OCI-LY7 (cell line): Measurements from ENCODE around the gene NTM.

ENCODE experiments used
- CTCF ChIP-seq: fragments of 200-600 bp; sonication (generic); conservative IDR thresholded peaks from 2 replicates; pipeline ENCODE4 v1.5.1; 2014; ENCODE audit warnings: mild to moderate bottlenecking, antibody characterized with exemption, low read length, moderate library complexity, mixed read lengths
- EZH2phosphoT487 ChIP-seq: fragments of 200-600 bp; sonication (generic); IDR thresholded peaks from 2 replicates; pipeline ENCODE4 v1.6.1; 2018; ENCODE audit warnings: low read depth, borderline replicate concordance, mild to moderate bottlenecking, mixed run types, antibody characterized with exemption, low read length, moderate library complexity, mixed read lengths

- TF ChIP-seq CTCF = no peak
- no peak for TF ChIP-seq EZH2phosphoT487
These were observed 322.5 kb downstream of the NTM start for GRCh38 chr11:131692961-131693360.
